HepG2 (cell line): ENCODE data around the gene PIP4K2C. TPM values are rescaled to one million over a fixed set of nuclear protein-coding genes. Genes with fewer than 3 reads are reported as not detected.

ENCODE experiments used
- ATAC-seq: fragments of 200-7000 bp; cut with Tn5 transposase; 3 replicates; pipeline ENCODE4 v1.9.1; 2020; ENCODE audit warnings: mild to moderate bottlenecking, moderate library complexity
- BruUV-seq: library from RNA; stranded (reverse); fragments of 400-500 nt; replicated peaks from 2 replicates; lab custom pipeline; 2021; lab: Mats Ljungman, UMichigan
- CTCF ChIA-PET: fragments of 300-600 bp; formaldehyde crosslinking; extraction: SDS; loops from one replicate; lab custom pipeline; 2021; ENCODE audit warnings: low total read pairs, inconsistent platforms, low intra/inter-chr PET ratio; lab: Yijun Ruan, JAX
- POLR2A ChIA-PET: fragments of 350-600 bp; sonication (Branson Sonifier 250); formaldehyde crosslinking; loops from one replicate; lab custom pipeline; 2020; ENCODE audit warnings: antibody characterized with exemption, inconsistent platforms; lab: Yijun Ruan, JAX
- DNase-seq: peaks from one replicate; pipeline ENCODE4 v3.0.0-alpha.2; 2015; ENCODE audit warnings: low spot score
- FAIRE-seq: peaks from 3 replicates; lab custom pipeline; 2011; peaks lifted over from hg19 to GRCh38; lab: Jason Lieb, UNC
- H2AFZ ChIP-seq: one replicate; pipeline ENCODE4 v1.6.1; 2011; ENCODE audit warnings: low read length, inconsistent platforms
- H3K27ac ChIP-seq: fragments of 300-600 bp; 3 replicates; pipeline ENCODE4 v1.8.0; 2011; ENCODE audit warnings: mixed run types, mild to moderate bottlenecking, mixed read lengths, low read length, inconsistent platforms; ENCODE audit not compliant: insufficient read depth; ENCODE audit errors: extremely low read length
- H3K27me3 ChIP-seq, 2 experiments: fragments of 200-600 bp in 1 of 2; 2 replicates in 1 of 2; 3 replicates in 1 of 2; pipeline versions ENCODE4 v1.6.0 to v1.8.0; 2011; ENCODE audit warnings: low read length in 2 of 2, mild to moderate bottlenecking in 2 of 2, moderate library complexity in 2 of 2, inconsistent platforms in 1 of 2; ENCODE audit not compliant: insufficient read depth in 2 of 2, control insufficient read depth in 1 of 2
- H3K36me3 ChIP-seq, 2 experiments: fragments of 200-600 bp in 1 of 2; replicated peaks in 1 of 2; 2 replicates in 1 of 2; 3 replicates in 1 of 2; pipeline versions ENCODE4 v1.5.1 to v1.8.0; 2011; ENCODE audit warnings: low read length in 2 of 2, inconsistent platforms in 1 of 2; ENCODE audit not compliant: insufficient read depth in 2 of 2, control insufficient read depth in 1 of 2
- H3K4me1 ChIP-seq: 2 replicates; pipeline ENCODE4 v1.5.1; 2012; ENCODE audit warnings: low read length, inconsistent platforms; ENCODE audit not compliant: insufficient read depth
- H3K4me2 ChIP-seq: 2 replicates; pipeline ENCODE4 v1.6.0; 2011; ENCODE audit warnings: low read depth, low read length, inconsistent platforms
- H3K4me3 ChIP-seq, 3 experiments: fragments of 200-600 bp in 1 of 3; sonication (generic), shearing (Covaris generic) in 1 of 3; replicated peaks in 1 of 3; 2 replicates each; pipeline ENCODE4 v1.5.1; 2011 to 2016; ENCODE audit warnings: low read length in 3 of 3, inconsistent platforms in 2 of 3, low read depth in 2 of 3, mild to moderate bottlenecking in 2 of 3, control low read depth in 1 of 3, mixed read lengths in 1 of 3; ENCODE audit not compliant: insufficient read depth in 1 of 3
- H3K79me2 ChIP-seq: one replicate; pipeline ENCODE4 v1.6.1; 2011; ENCODE audit warnings: low read length, inconsistent platforms; ENCODE audit not compliant: insufficient read depth
- H3K9ac ChIP-seq: 2 replicates; pipeline ENCODE4 v1.6.0; 2011; ENCODE audit warnings: mild to moderate bottlenecking, low read depth, low read length, inconsistent platforms; ENCODE audit not compliant: insufficient read depth
- H3K9me3 ChIP-seq: 2 replicates; pipeline ENCODE4 v1.5.1; 2012; ENCODE audit warnings: mild to moderate bottlenecking, low read length
- H4K20me1 ChIP-seq: 2 replicates; pipeline ENCODE4 v1.6.0; 2011; ENCODE audit warnings: inconsistent platforms, mild to moderate bottlenecking, low read length, moderate library complexity; ENCODE audit not compliant: insufficient read depth
- ATF7-NPFF ChIP-seq: sonication (generic); formaldehyde crosslinking; IDR thresholded peaks from 2 replicates; pipeline ENCODE4 v1.8.1; 2023; ENCODE audit warnings: mild to moderate bottlenecking, low read depth, missing genetic modification reagents, moderate library complexity
- E2F2 ChIP-seq: sonication (generic); formaldehyde crosslinking; IDR thresholded peaks from 2 replicates; pipeline ENCODE4 v1.4.0; 2020; ENCODE audit warnings: missing genetic modification reagents, borderline replicate concordance
- FOXK1 ChIP-seq: sonication (generic); formaldehyde crosslinking; IDR thresholded peaks from 2 replicates; pipeline ENCODE4 v1.4.0; 2020; ENCODE audit warnings: low read depth, missing genetic modification reagents, borderline replicate concordance
- HNRNPLL ChIP-seq: fragments of 200-400 bp; formaldehyde crosslinking; IDR thresholded peaks from 2 replicates; pipeline ENCODE4 v1.6.1; 2017; ENCODE audit warnings: mild to moderate bottlenecking, low read depth, low read length; ENCODE audit not compliant: poor library complexity, severe bottlenecking
- HOXA3 ChIP-seq: sonication (generic); formaldehyde crosslinking; IDR thresholded peaks from 2 replicates; pipeline ENCODE4 v1.5.0; 2020; ENCODE audit warnings: missing genetic modification reagents
- KDM4B ChIP-seq: sonication (generic); formaldehyde crosslinking; IDR thresholded peaks from 2 replicates; pipeline ENCODE4 v1.4.0; 2020; ENCODE audit warnings: missing genetic modification reagents
- NR3C1 ChIP-seq: sonication (generic); formaldehyde crosslinking; IDR thresholded peaks from 2 replicates; pipeline ENCODE4 v1.4.0; 2020; ENCODE audit warnings: missing genetic modification reagents
- PHF20 ChIP-seq: sonication (generic); formaldehyde crosslinking; IDR thresholded peaks from 2 replicates; pipeline ENCODE4 v1.5.0; 2020; ENCODE audit warnings: mild to moderate bottlenecking, missing genetic modification reagents
- PRMT3 ChIP-seq: sonication (generic); formaldehyde crosslinking; IDR thresholded peaks from 2 replicates; pipeline ENCODE4 v1.8.1; 2022; ENCODE audit warnings: low read depth, mild to moderate bottlenecking, moderate library complexity, missing genetic modification reagents, borderline replicate concordance
- REL ChIP-seq: sonication (generic); formaldehyde crosslinking; conservative IDR thresholded peaks from 2 replicates; pipeline ENCODE4 v1.8.0; 2022; ENCODE audit warnings: mild to moderate bottlenecking, missing genetic modification reagents, moderate library complexity
- SP2 ChIP-seq: sonication (generic); formaldehyde crosslinking; IDR thresholded peaks from 2 replicates; pipeline ENCODE4 v1.5.1; 2020; ENCODE audit warnings: mild to moderate bottlenecking, missing genetic modification reagents
- SYNCRIP ChIP-seq: fragments of 200-400 bp; formaldehyde crosslinking; IDR thresholded peaks from 2 replicates; pipeline ENCODE4 v1.6.1; 2018; ENCODE audit warnings: mild to moderate bottlenecking, low read depth, low read length; ENCODE audit not compliant: insufficient read depth
- THYN1 ChIP-seq: sonication (generic); formaldehyde crosslinking; IDR thresholded peaks from 2 replicates; pipeline ENCODE4 v1.8.1; 2023; ENCODE audit warnings: low read depth, mild to moderate bottlenecking, moderate library complexity, missing genetic modification reagents, borderline replicate concordance
- ZFYVE20 ChIP-seq: sonication (generic); formaldehyde crosslinking; IDR thresholded peaks from 2 replicates; pipeline ENCODE4 v1.8.0; 2023; ENCODE audit warnings: low read depth, mild to moderate bottlenecking, moderate library complexity, missing genetic modification reagents, borderline replicate concordance
- ZNF124 ChIP-seq: sonication (generic); formaldehyde crosslinking; IDR thresholded peaks from 2 replicates; pipeline ENCODE4 v1.4.0; 2020; ENCODE audit warnings: missing genetic modification reagents
- ZNF180 ChIP-seq: sonication (generic); formaldehyde crosslinking; IDR thresholded peaks from 2 replicates; pipeline ENCODE4 v1.4.0; 2020; ENCODE audit warnings: low read depth, missing genetic modification reagents, borderline replicate concordance
- ZNF292 ChIP-seq: sonication (generic); formaldehyde crosslinking; IDR thresholded peaks from 2 replicates; pipeline ENCODE4 v1.8.1; 2022; ENCODE audit warnings: mild to moderate bottlenecking, low read depth, missing genetic modification reagents, borderline replicate concordance
- ZNF3 ChIP-seq: IDR thresholded peaks from 2 replicates; pipeline ENCODE4 v1.7.0; 2017; ENCODE audit warnings: inconsistent platforms
- ZNF468 ChIP-seq: sonication (generic); formaldehyde crosslinking; IDR thresholded peaks from 2 replicates; pipeline ENCODE4 v1.8.0; 2022; ENCODE audit warnings: mild to moderate bottlenecking, moderate library complexity, missing genetic modification reagents
- ZNF749 ChIP-seq: sonication (generic); formaldehyde crosslinking; IDR thresholded peaks from 2 replicates; pipeline ENCODE4 v1.8.0; 2022; ENCODE audit warnings: mild to moderate bottlenecking, missing genetic modification reagents, moderate library complexity, borderline replicate concordance
- ZNF788 ChIP-seq: sonication (generic); formaldehyde crosslinking; IDR thresholded peaks from 2 replicates; pipeline ENCODE4 v1.5.0; 2020; ENCODE audit warnings: mild to moderate bottlenecking, missing genetic modification reagents, borderline replicate concordance
- ZNF839 ChIP-seq: sonication (generic); formaldehyde crosslinking; IDR thresholded peaks from 2 replicates; pipeline ENCODE4 v1.4.0; 2020; ENCODE audit warnings: missing genetic modification reagents, mild to moderate bottlenecking, borderline replicate concordance
- ZSCAN9 ChIP-seq: IDR thresholded peaks from 2 replicates; pipeline ENCODE4 v1.6.1; 2016; ENCODE audit warnings: borderline replicate concordance
- WGBS: methylation state at CpG from one replicate; pipeline ENCODE4 v1.1.6; 2017; ENCODE audit warnings: low lambda C conversion rate; 5-methylcytosine and 5-hydroxymethylcytosine counted together
- in situ Hi-C: cut with HindIII; loops from 2 replicates; pipeline ENCODE4 v1.10.0; 2017; ENCODE audit warnings: low pct_unique_long_range_greater_than_20kb; ENCODE audit not compliant: extremely low pct_ligation_motif_present
- intact Hi-C: fragments of 100-400 bp; cut with micrococcal nuclease; formaldehyde crosslinking; loops from one replicate; pipeline ENCODE4 v1.10.0; 2022; ENCODE audit not compliant: unreplicated experiment
- polyA plus RNA-seq, 8 experiments: library from polyadenylated mRNA; depleted of rRNA in 3 of 8; stranded (reverse) in 7 of 8; unstranded in 1 of 8; fragments of >200 nt; fragmentation: Illumina TruSeq in 4 of 8; extraction: Trizol in 4 of 8; gene quantifications; 2 replicates each; pipeline versions ENCODE4 v1.2.1 to v1.2.3, GENCODE V29; 2011 to 2016; ENCODE audit warnings: low read depth in 4 of 8, missing spikeins in 1 of 8, mixed read lengths in 1 of 8; ENCODE audit not compliant: insufficient read depth in 1 of 8
- total RNA-seq, 5 experiments: library from RNA; depleted of rRNA; stranded (reverse); fragments of >200 nt; fragmentation: Illumina TruSeq; extraction: Trizol; gene quantifications; 2 replicates each; pipeline ENCODE4 v1.2.3, GENCODE V29; 2016; ENCODE audit warnings: low read depth in 1 of 5
- TF ChIP-seq, protein P1 (sequence below): sonication (generic); formaldehyde crosslinking; IDR thresholded peaks from 2 replicates; pipeline ENCODE4 v1.9.0; 2021; ENCODE audit warnings: missing genetic modification reagents, borderline replicate concordance

PIP4K2C gene
- total and polyA plus RNA-seq, 2 of the 13 experiments (the other 11 are each of a cell fraction or from before 2014, with no cell fraction given) = 23.3 to 26.4 TPM

DNA sequence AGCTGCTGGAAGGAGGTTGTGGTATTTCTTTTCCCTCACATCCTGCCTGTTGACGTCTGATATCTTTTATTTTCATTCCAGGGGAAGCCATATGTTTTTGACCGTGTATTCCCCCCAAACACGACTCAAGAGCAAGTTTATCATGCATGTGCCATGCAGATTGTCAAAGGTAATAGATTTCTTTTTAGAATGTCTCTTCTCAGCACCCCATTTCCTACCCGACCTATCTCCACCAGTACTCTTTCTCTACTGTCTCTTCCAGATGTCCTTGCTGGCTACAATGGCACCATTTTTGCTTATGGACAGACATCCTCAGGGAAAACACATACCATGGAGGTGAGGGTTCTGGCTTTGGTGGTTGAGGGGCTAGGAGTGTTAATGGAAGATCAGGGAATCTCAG, 27.6 kb upstream of the PIP4K2C start (continued):
- TF ChIP-seq E2F2 (CRISPR knock-in tag) (no peak), ZSCAN9 (CRISPR knock-in tag) (no peak), PHF20 (CRISPR knock-in tag) (no peak), PRMT3 (CRISPR knock-in tag) (no peak), ZNF749 (CRISPR knock-in tag) (no peak), ATF7-NPFF (CRISPR knock-in tag) (no peak), ZNF292 (no peak), REL (no peak), HNRNPLL (no peak), FOXK1 (CRISPR knock-in tag) (no peak), ZNF124 (no peak), SYNCRIP (no peak), ZNF468 (no peak)

GRCh38 chr12:57564178-57564740, 26.7 kb upstream of the PIP4K2C start:
- WGBS = 51% methylated on average over 7 of the region's 7 CpGs
- TF ChIP-seq NR3C1 = no peak
- TF ChIP-seq ZFYVE20 = no peak
- no peak for TF ChIP-seq THYN1
- no peak for TF ChIP-seq ZNF3 (CRISPR knock-in tag)
- no peak for TF ChIP-seq SP2 (CRISPR knock-in tag)
- TF ChIP-seq ZNF839 (CRISPR knock-in tag) = no peak
- TF ChIP-seq ZNF788 = no peak
- no peak for TF ChIP-seq KDM4B (CRISPR knock-in tag)
- TF ChIP-seq, protein P1, sequence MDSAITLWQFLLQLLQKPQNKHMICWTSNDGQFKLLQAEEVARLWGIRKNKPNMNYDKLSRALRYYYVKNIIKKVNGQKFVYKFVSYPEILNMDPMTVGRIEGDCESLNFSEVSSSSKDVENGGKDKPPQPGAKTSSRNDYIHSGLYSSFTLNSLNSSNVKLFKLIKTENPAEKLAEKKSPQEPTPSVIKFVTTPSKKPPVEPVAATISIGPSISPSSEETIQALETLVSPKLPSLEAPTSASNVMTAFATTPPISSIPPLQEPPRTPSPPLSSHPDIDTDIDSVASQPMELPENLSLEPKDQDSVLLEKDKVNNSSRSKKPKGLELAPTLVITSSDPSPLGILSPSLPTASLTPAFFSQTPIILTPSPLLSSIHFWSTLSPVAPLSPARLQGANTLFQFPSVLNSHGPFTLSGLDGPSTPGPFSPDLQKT = no peak
- no peak for TF ChIP-seq PHF20 (CRISPR knock-in tag)
- TF ChIP-seq HOXA3 (CRISPR knock-in tag) = no peak
- TF ChIP-seq ZNF180 (CRISPR knock-in tag) = no peak

More at GRCh38 chr12:57564178-57564740, 26.7 kb upstream of the PIP4K2C start:
- FAIRE-seq (no peak), DNase-seq (no peak), ATAC-seq (no peak)
- ChIA-PET POLR2A (no interaction called here), CTCF (no interaction called here)
- BruUV-seq = no TSS peak
- no peak overlapping the region for H3K9ac ChIP-seq
- H3K36me3 ChIP-seq = no peaks in the 10 kb centered on the region
- in situ Hi-C loops = no loop called here
- no peak overlapping the region for H3K4me2 ChIP-seq
- H3K9me3 ChIP-seq = no peaks in the 10 kb centered on the region
- H4K20me1 ChIP-seq = no peaks in the 10 kb centered on the region
- no peaks in the 10 kb centered on the region for H3K27me3 ChIP-seq
- H3K4me1 ChIP-seq = no peaks in the 10 kb centered on the region
- H2AFZ ChIP-seq = no peak overlapping the region
- no peak overlapping the region for H3K4me3 ChIP-seq
- intact Hi-C loops = no loop called here
- no peak overlapping the region for H3K27ac ChIP-seq
- H3K79me2 ChIP-seq = no peaks in the 10 kb centered on the region
